ENCODE results near the gene CRB1. TPM values are rescaled to one million over a fixed set of nuclear protein-coding genes. Genes with fewer than 3 reads are reported as not detected.
"Not testable (repeated sequence)": the region's sequence is repeated elsewhere in the genome, so short reads cannot be mapped to it uniquely, and the experiment has no call there.

Gene CRB1
- total RNA-seq, 3 donors from 2014 or later, result not detected

DNA sequence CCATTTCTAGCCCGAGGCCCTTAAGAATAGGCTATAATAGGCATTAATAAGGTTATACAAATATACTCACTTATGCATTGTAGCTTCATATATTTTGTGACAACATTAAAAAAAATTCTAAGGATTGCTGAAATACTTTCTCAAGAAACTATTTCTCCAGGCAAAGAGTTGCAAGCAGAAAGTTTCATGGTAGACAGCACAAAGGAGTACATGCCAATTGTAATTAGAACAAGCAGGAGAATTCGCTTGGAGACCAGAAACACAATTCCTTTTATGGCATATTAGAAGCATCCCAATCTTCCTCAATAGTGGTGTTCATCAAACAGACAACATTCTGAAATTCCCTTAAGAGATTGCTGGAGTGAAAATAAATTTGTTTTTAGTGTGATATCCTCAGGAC lies 122.8 kb downstream of the CRB1 start:
- no peak overlapping the region for H3K4me3 Mint-ChIP-seq
- DNase-seq (no peak), ATAC-seq (no peak)
- H3K36me3 Mint-ChIP-seq (ENCODE audit: insufficient read depth), result no peaks in the 10 kb centered on the region
- no peaks in the 10 kb centered on the region for H3K9me3 Mint-ChIP-seq
- H3K27me3 Mint-ChIP-seq (ENCODE audit: low read depth), result peaks cover 7% of the 10 kb centered on the region
- peaks cover 34% of the 10 kb centered on the region for H3K4me1 Mint-ChIP-seq (ENCODE audit: low read depth)

DNA sequence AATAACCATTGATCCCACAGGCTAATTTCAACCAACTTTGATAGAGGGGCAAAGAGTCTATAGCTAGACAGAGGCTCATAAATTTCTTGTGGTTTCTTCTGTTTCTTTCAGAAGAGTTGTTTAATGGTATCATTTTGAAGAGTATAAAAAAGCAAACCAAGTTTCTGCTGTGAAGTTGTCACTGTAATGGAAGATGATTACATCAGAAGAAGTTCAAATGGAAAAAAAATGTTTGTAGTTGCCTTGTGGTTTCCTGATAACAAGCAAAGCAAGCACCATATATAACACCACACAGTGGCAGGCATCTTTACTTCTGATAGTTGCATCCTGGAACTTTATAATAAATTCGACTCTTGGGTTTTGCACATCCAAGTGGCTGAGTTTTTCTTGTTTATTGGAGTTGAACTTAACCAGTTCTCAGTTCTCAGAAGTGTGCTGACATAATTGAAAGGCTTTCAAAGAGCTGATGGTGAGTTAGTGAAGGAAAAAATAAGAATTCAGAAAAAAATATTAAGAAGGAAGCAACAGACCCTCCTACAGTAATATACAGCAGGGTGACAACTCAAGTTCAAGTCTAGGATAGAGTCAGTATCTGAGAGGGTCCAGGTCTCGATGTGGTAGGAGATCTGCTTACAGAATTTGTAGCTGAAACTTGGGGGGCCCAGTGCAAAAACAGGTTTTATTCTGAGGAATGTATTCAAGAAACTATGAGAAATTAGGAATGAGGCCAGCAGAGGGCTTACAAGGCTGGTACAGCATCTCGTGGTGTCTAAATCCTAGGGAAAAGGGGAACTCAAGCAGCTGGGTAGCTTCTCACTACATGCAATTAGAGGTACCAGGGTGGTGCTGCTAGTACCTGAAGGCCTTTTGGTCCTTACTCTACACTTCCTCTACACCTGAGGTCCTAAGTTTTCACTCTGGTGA lies 123.5 kb downstream of the CRB1 start:
- H3K4me3 Mint-ChIP-seq, result no peak overlapping the region
- H3K27me3 Mint-ChIP-seq (ENCODE audit: low read depth), result peaks cover 3% of the 10 kb centered on the region
- no peaks in the 10 kb centered on the region for H3K36me3 Mint-ChIP-seq (ENCODE audit: insufficient read depth)
- ATAC-seq (peak in 1 of 2 donors; percentile 46), DNase-seq (no peak)
- H3K9me3 Mint-ChIP-seq, result no peaks in the 10 kb centered on the region
- peaks cover 34% of the 10 kb centered on the region for H3K4me1 Mint-ChIP-seq (ENCODE audit: low read depth)

GRCh38 chr1:197392541-197392940 lies 124.5 kb downstream of the CRB1 start:
- Mint-ChIP-seq H3K4me3 (no peak overlapping the region), H3K4me1 (ENCODE audit: low read depth) (peaks cover 34% of the 10 kb centered on the region), H3K9me3 (no peaks in the 10 kb centered on the region), H3K27me3 (ENCODE audit: low read depth) (no peaks in the 10 kb centered on the region), H3K36me3 (ENCODE audit: insufficient read depth) (no peaks in the 10 kb centered on the region)
- no peak for ATAC-seq
- DNase-seq, result no peak

DNA sequence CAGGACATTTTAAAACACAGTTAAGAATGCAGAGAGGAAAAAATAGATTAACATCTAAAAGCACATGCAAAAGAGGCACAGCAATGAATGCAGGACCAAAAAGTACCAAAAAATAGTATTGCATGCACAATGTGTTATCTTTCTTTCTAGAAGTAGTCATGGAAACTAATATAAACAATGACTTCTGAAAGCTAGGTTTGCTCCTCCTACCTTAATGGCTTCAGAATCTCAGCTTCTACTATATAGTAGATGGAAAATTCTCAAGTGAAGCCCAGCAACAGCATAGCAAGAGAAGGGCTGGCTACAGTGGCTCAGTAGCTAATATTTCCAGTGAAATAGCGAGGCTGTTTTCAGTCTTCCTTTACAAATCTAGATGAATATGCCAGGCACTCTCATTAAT lies 125.1 kb downstream of the CRB1 start:
- no peak for ATAC-seq

DNA sequence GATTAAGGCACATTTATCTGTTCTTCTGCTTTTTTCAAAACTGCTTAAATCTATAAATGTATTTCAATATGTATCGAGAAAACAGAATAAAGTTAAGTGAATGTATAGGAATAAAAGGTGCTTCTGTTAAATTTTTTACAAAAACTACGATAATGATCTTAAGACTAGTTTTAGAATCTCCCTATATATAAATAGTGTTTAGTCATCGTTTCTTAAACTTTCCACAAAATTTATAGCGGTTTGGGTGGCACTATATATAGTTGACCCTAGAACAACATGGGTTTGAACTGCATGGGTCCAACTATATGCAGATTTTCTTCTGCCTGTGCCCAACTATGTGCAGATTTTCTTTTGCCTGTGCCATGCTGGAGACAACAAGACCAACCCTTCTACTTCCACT lies 125.7 kb downstream of the CRB1 start:
- no peak for DNase-seq
- no peak for ATAC-seq
- H3K4me3 Mint-ChIP-seq, result no peak overlapping the region
- H3K36me3 Mint-ChIP-seq (ENCODE audit: insufficient read depth), result no peaks in the 10 kb centered on the region
- peaks cover 34% of the 10 kb centered on the region for H3K4me1 Mint-ChIP-seq (ENCODE audit: low read depth)
- no peaks in the 10 kb centered on the region for H3K9me3 Mint-ChIP-seq
- no peaks in the 10 kb centered on the region for H3K27me3 Mint-ChIP-seq (ENCODE audit: low read depth)

More for the DNA sequence above, 125.1 kb downstream of the CRB1 start:
- no peaks in the 10 kb centered on the region for H3K27me3 Mint-ChIP-seq (ENCODE audit: low read depth)
- DNase-seq, result no peak
- no peaks in the 10 kb centered on the region for H3K36me3 Mint-ChIP-seq (ENCODE audit: insufficient read depth)
- H3K9me3 Mint-ChIP-seq, result no peaks in the 10 kb centered on the region
- H3K4me3 Mint-ChIP-seq, result no peak overlapping the region
- H3K4me1 Mint-ChIP-seq (ENCODE audit: low read depth), result peaks cover 34% of the 10 kb centered on the region

DNA sequence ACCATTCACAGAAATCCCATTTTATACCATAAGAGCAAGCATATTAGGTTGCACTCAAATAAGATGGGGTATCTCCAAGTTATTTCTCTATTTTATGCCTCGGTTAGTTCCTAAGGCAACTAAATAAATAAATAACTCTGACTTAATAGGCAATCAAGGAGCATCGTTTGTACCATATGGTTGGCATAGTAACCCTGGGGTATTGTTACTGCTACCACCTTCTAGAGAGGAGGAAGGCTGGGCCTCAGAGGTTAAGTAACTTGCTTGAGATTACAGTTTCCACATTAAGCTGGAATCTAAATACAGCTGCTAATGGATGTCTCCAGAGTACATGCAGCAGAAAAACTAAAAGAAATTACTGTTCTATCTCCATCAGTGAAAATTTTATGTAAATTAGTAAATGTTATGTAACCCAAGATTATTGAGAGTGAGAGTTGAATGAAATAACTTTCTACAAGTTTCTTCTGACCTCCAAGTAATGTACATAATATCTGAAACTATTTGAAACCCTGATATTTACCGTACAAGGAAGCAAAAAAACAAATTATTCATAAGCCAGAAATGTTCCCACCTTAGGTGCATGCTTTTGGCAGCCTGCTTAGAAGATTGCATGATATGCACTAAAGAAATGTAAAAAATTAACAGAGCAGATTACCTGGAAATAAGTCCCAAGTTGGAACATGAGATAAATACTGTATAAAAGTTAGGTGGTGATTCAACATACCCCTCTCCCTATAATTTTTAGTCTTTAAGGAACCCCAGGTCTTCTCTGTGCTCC lies 127.0 kb downstream of the CRB1 start:
- Mint-ChIP-seq H3K4me1 (ENCODE audit: low read depth) (peaks cover 26% of the 10 kb centered on the region), H3K9me3 (no peaks in the 10 kb centered on the region), H3K36me3 (ENCODE audit: insufficient read depth) (no peaks in the 10 kb centered on the region), H3K27me3 (ENCODE audit: low read depth) (no peaks in the 10 kb centered on the region), H3K4me3 (no peak overlapping the region)
- ATAC-seq (no peak), DNase-seq (no peak)

DNA sequence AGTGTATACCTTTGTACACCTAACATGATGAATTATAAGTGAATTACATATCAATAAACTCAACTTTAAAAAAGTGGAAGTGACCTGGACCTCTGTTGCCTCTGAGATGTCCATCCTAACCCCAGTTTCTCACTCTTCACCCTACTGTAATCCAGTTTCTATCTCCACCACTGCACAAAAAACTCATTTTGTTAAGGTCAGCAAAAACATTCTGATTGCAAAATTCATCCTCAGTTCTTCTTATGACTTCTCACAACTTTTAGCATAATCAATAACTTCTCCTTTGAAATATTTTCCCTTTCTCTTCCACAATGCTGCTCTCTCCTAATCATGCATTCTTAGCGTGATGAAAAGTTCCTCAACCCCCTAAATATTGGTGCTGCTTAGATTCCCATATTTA lies 129.8 kb downstream of the CRB1 start:
- Mint-ChIP-seq H3K36me3 (ENCODE audit: insufficient read depth) (no peaks in the 10 kb centered on the region), H3K4me3 (no peak overlapping the region), H3K9me3 (peaks cover 3% of the 10 kb centered on the region), H3K4me1 (ENCODE audit: low read depth) (peaks cover 2% of the 10 kb centered on the region), H3K27me3 (ENCODE audit: low read depth) (peaks cover 5% of the 10 kb centered on the region)
- ATAC-seq (no peak), DNase-seq (no peak)

GRCh38 chr1:197399755-197400521 lies 131.9 kb downstream of the CRB1 start:
- H3K4me3 Mint-ChIP-seq, result no peak overlapping the region
- H3K36me3 Mint-ChIP-seq (ENCODE audit: insufficient read depth), result no peaks in the 10 kb centered on the region
- H3K9me3 Mint-ChIP-seq, result peaks cover 4% of the 10 kb centered on the region
- ATAC-seq, result peak in 1 of 2 donors; percentile 55
- peaks cover 10% of the 10 kb centered on the region for H3K27me3 Mint-ChIP-seq (ENCODE audit: low read depth)
- no peaks in the 10 kb centered on the region for H3K4me1 Mint-ChIP-seq (ENCODE audit: low read depth)
- DNase-seq, result no peak

- Mint-ChIP-seq H3K4me3 (no peak overlapping the region), H3K9me3 (peaks cover 4% of the 10 kb centered on the region), H3K36me3 (ENCODE audit: insufficient read depth) (no peaks in the 10 kb centered on the region), H3K4me1 (ENCODE audit: low read depth) (no peaks in the 10 kb centered on the region), H3K27me3 (ENCODE audit: low read depth) (peaks cover 10% of the 10 kb centered on the region)
- DNase-seq (no peak), ATAC-seq (no peak)
Observed at GRCh38 chr1:197400522-197400902, 132.5 kb downstream of the CRB1 start.

DNA sequence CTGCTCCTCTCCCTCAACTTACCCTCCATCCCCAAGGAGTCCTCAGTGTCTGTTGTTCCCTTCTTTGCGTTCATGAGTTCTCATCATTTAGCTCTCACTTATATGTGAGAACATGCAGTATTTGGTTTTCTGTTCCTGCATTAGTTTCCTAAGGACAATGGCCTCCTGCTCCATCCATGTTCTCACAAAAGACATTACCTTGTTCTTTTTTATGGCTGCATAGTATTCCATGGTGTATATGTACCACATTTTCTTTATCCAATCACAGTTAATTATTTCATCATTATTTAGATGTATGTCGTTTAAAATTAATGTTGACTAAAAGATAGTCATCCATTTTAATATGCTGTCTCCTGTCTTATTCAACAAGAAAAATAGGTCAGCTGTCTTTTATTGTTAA lies 134.1 kb downstream of the CRB1 start:
- H3K4me1 Mint-ChIP-seq (ENCODE audit: low read depth), result no peaks in the 10 kb centered on the region
- DNase-seq (no peak), ATAC-seq (no peak)
- no peaks in the 10 kb centered on the region for H3K36me3 Mint-ChIP-seq (ENCODE audit: insufficient read depth)
- H3K4me3 Mint-ChIP-seq, result no peak overlapping the region
- peaks cover 4% of the 10 kb centered on the region for H3K9me3 Mint-ChIP-seq
- peaks cover 10% of the 10 kb centered on the region for H3K27me3 Mint-ChIP-seq (ENCODE audit: low read depth)

DNA sequence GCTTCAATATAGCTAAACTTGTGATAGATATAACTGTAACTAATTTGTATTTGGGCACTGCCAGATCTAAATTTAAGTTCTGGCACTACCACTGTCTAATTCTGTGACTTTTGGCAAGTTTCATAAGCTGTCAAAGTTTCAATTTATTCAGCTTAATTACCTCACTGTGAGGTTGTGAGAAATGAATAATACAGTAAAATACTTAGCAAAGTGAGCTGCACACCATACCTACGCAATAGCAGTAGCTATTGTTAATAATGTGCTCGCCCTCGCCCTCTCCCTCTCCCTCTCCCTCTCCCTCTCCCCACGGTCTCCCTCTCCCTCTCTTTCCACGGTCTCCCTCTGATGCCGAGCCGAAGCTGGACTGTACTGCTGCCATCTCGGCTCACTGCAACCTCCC lies 136.7 kb downstream of the CRB1 start:
- not testable (repeated sequence) for H3K36me3 Mint-ChIP-seq (ENCODE audit: insufficient read depth); H3K4me3 Mint-ChIP-seq; H3K9me3 Mint-ChIP-seq; DNase-seq; H3K4me1 Mint-ChIP-seq (ENCODE audit: low read depth); ATAC-seq
- peaks cover 12% of the 10 kb centered on the region for H3K27me3 Mint-ChIP-seq (ENCODE audit: low read depth)

GRCh38 chr1:197405614-197406013 lies 137.6 kb downstream of the CRB1 start:
- not testable (repeated sequence) for H3K9me3 Mint-ChIP-seq; H3K4me3 Mint-ChIP-seq; ATAC-seq; H3K4me1 Mint-ChIP-seq (ENCODE audit: low read depth); H3K36me3 Mint-ChIP-seq (ENCODE audit: insufficient read depth); DNase-seq
- peaks cover 15% of the 10 kb centered on the region for H3K27me3 Mint-ChIP-seq (ENCODE audit: low read depth)

- H3K36me3 Mint-ChIP-seq (ENCODE audit: insufficient read depth), result no peaks in the 10 kb centered on the region
- no peak overlapping the region for H3K4me3 Mint-ChIP-seq
- no peaks in the 10 kb centered on the region for H3K9me3 Mint-ChIP-seq
- DNase-seq (no peak), ATAC-seq (no peak)
- no peaks in the 10 kb centered on the region for H3K4me1 Mint-ChIP-seq (ENCODE audit: low read depth)
- peaks cover 8% of the 10 kb centered on the region for H3K27me3 Mint-ChIP-seq (ENCODE audit: low read depth)
Observed at GRCh38 chr1:197413564-197413963, 145.5 kb downstream of the CRB1 start.

DNA sequence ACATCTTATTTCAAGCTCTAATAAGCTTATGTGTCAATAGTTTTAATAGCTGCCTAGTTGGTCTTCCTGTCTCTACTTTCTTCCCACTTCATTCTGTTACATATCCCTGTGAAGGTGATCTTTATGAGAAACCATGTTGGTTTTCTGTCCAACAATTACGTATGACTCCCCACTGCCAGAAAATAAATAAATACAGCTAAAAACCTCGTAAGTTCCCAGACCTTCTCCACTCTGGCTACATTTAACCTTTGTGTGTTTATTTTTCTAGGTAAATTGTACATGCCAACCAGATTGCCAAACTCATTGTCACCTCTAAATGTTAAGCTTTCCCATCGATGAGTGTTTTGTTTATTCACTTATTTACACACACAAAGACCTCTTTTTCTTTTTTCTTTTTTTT lies 147.2 kb downstream of the CRB1 start:
- peaks cover 5% of the 10 kb centered on the region for H3K27me3 Mint-ChIP-seq (ENCODE audit: low read depth)
- DNase-seq, result no peak
- no peaks in the 10 kb centered on the region for H3K4me1 Mint-ChIP-seq (ENCODE audit: low read depth)
- no peaks in the 10 kb centered on the region for H3K36me3 Mint-ChIP-seq (ENCODE audit: insufficient read depth)
- ATAC-seq, result no peak
- no peaks in the 10 kb centered on the region for H3K9me3 Mint-ChIP-seq
- H3K4me3 Mint-ChIP-seq, result no peak overlapping the region
